HG03460 (cell line): ENCODE measurements around the gene CUTC.

Source experiments
- ATAC-seq: cut with Tn5 transposase; IDR thresholded peaks from one replicate; pipeline ENCODE4 v1.9.1; 2021; ENCODE audit not compliant: unreplicated experiment

The CUTC gene

GRCh38 chr10:99782447-99783286, 50.6 kb downstream of the CUTC start, which contains the start of gene ABCC2:
Gene ABCC2 (plus strand): TSS chr10:99782640. CDS start chr10:99782845, 205 bp downstream.
- no peak for ATAC-seq

GRCh38 chr10:99784016-99784726, 52.1 kb downstream of the CUTC start:
- no peak for ATAC-seq

DNA sequence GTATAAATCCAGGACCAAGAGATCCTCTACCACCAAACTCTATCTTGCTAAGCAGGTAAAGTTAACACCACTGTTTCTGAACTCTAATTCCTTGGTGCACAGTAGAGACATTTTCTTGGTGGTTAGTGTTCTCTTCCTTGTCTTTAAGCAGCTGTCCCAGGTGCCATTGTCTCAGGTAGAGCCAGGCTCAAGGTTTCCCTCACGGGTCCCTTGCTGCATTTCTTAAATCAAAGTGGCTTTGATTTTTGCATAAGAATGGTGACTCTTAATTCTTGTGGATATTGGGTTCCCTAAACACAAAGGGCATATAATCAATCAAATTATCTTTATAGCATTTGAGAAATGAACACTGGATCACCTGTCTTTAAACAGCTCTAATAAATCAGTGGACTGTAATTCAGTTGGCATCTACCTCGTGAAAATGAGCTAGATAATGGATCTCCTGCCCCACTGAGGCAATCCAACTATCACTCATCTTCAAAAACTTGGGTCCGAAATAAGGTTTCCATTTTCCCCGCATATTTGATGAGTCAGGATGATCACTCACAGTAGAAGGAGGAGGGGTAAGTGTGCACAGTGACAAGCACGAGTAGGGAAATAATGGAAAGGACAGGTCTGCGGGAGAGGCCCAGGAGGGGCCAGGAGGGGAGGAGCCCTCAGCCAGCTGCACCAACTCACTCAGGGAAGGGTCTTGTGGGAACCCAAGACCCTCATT, 52.9 kb downstream of the CUTC start:
- no peak for ATAC-seq

GRCh38 chr10:99785646-99786045, 53.6 kb downstream of the CUTC start:
- ATAC-seq, result no peak

- ATAC-seq, result no peak
These were observed 55.3 kb downstream of the CUTC start for GRCh38 chr10:99787311-99787710.

DNA sequence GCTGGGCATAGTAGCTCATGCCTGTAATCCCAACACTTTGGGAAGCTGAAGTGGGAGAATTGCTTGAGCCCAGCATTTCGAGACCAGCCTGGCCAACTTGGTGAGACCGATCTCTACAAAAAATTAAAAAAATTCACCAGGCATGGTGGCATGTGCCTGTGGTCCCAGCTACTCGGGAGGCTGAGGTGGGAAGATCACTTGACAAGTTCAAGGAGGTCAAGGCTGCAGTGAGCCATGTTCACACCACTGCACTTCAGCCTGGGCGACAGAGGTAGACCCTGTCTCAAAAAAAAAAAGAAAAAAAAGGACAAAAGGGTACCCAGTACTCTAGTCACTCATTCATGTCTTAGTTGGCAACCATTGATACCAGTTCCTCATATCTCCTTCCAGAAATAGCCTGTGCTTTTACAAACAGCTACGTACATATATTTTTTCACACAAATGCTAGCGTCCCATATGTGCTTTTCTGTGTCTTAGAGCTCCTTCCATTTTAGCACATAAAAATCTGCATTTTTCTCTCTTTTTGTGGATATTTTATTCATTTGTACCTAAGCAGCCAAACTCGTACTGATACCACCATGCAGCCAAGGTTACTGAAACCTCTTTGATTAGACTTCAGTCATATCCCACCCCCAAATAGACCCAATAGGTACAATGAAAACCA, 55.9 kb downstream of the CUTC start:
- no peak for ATAC-seq

DNA sequence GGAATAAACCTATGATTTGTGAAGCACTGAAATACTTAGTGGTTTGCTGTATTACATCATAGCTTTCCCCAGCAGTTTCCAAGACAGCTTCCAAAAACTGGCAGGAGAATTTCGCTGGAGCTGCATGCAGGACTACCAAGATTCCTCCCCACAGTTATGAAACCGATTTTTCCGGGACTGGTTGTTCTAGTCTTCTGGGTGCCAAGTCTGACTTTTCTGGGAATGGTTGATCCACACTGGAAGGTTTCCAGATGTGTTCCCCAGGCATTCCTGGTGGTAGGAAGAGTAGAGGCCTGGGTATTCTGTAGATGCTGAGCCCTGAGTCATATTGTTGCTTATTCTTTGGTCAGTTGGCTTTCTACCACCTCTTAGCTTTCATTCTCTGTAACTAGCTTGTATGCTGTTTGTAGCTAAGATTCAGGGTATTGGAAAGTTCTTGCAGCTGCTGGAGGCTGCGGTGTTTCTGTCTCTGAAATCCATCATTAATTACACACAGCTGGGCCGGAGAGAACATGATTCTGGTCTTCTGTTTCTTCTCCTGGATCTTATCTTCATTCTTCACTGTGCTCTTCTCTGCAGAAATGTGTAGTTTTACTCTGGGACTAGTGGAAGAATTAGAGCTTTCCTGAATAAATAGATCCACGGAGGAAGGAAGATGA, 56.7 kb downstream of the CUTC start:
- ATAC-seq, result no peak

GRCh38 chr10:99791831-99792230, 59.8 kb downstream of the CUTC start:
- ATAC-seq, result no peak

- ATAC-seq, result no peak
These were observed 61.8 kb downstream of the CUTC start for GRCh38 chr10:99793819-99794218.

DNA sequence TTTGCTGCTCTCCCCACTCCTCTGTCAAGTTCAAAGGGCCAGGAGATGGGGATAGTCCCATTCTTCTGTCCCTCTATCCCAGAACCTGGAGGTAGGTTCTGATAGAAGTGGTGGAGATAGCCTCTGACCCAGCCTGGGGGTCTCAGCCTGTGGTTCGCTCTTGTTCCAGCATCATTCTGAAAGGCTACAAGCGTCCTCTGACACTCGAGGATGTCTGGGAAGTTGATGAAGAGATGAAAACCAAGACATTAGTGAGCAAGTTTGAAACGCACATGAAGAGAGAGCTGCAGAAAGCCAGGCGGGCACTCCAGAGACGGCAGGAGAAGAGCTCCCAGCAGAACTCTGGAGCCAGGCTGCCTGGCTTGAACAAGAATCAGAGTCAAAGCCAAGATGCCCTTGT, 64.9 kb downstream of the CUTC start:
- no peak for ATAC-seq

DNA sequence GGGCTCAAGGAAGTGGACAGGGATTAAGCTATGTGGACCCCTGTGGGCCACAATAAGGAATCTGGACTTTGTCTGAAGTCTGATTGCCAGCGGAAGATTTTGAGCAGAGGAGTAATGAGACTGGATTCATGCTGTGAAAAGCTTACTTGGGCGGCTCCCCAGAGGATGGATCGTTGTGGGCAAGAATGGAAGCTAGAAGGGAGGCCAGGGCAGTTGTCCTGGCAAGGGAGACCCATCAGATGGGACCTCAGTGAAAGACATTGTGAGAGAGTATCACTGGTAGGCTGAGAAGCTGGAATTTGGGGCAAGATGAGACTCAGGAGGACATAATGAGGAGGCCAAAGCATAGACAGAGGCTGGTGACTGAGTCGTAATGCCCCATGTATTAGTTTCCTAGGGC, 66.0 kb downstream of the CUTC start:
- no peak for ATAC-seq

DNA sequence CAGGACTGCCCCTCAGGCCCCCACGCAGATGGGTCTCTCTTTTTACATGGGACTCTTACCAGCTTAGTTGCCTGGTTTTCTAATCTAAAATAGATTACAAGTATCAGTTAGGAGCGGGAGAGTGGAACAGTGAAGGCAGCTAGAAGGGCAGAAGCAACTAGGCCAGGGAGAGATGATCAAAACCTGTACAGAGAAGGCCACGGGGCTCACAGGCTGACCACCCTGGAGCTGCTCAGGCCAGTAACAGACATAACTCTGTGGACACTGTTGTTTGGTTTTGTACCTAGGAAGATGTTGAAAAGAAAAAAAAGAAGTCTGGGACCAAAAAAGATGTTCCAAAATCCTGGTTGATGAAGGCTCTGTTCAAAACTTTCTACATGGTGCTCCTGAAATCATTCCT, 66.9 kb downstream of the CUTC start:
- no peak for ATAC-seq

DNA sequence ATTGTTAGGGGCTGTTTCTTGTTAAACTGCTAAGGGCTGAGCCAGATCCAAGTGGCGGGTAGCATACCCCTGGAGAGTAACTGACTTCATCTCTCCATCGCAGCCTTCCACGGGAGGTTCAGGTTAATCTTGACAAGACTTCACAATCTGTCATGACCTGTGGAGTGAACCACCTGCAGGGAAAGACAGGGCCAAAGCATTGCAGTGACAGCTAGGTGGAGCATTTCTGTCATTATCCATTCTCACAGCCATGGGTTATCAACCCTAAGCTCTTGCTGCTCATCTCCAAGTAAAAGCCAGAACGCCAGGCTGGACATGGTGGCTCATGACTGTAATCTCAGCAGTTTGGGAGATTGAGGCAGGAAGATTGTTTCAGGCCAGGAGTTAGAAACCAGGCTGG, 67.6 kb downstream of the CUTC start:
- ATAC-seq, result no peak

DNA sequence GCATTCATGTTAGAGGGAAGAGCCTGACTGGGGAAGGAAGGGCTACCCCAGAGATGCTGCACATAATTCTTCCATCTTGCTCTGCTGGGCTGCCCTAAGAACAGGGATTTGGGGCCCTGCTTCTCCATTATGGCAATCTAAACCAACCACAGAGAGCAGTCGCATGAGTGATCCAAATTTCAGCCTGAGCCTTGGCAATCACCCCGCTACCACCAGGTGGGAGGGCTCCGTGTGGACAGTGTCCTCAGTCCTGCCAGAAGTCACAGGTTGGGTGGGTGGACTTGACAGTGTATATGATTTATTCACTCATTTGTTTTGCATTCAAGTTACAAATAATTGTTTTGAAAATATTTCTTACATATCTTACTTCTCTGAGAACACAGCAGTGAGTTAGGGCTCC, 72.4 kb downstream of the CUTC start:
- no peak for ATAC-seq

DNA sequence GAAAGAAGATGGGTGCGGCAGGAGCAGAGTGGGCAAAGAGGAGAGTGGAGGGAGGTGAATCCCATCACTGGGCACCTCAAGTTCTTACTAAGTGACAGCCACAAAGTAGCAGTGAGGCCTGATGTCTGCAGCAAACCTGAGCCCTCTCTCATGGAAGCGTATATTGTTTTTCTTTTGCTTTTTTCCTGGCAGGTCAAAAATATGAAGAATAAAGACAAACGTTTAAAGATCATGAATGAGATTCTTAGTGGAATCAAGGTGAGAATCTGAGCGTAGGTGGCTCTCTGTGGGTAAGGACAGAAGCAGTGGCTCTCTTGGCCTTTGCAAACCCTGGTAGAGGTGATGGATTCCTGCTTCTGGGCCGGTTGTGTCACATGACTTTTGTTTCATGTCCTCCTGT, 73.2 kb downstream of the CUTC start:
- no peak for ATAC-seq
